Prostate gland (tissue), 2 donors: ENCODE measurements around the gene SH2B3. TPM values are rescaled to one million over a fixed set of nuclear protein-coding genes. Genes with fewer than 3 reads are reported as not detected.

Source experiments
- DNase-seq: peaks from one replicate; pipeline ENCODE4 v3.0.0-alpha.2; 2019; ENCODE audit warnings: low spot score
- H3K27ac ChIP-seq, 2 donors: fragments of 200-600 bp; sonication (generic); 2 replicates each; pipeline ENCODE4 v1.5.1; 2017 to 2019
- H3K27me3 ChIP-seq: fragments of 200-600 bp; sonication (generic); replicated peaks from 2 replicates; pipeline ENCODE4 v1.5.1; 2019; ENCODE audit not compliant: insufficient read depth
- H3K36me3 ChIP-seq, 2 donors: fragments of 200-600 bp; sonication (generic); 1 replicate in 1 of 2; 2 replicates in 1 of 2; pipeline versions ENCODE4 v1.5.1 to v1.8.1; 2017 to 2019
- H3K4me1 ChIP-seq: fragments of 200-600 bp; sonication (generic); replicated peaks from 2 replicates; pipeline ENCODE4 v1.5.1; 2019
- H3K4me3 ChIP-seq, 2 donors: fragments of 200-600 bp; sonication (generic); 2 replicates each; pipeline ENCODE4 v1.5.1; 2017 to 2019
- H3K9me3 ChIP-seq: fragments of 200-600 bp; sonication (generic); 2 replicates; pipeline ENCODE4 v1.5.1; 2017
- CTCF ChIP-seq, 4 experiments: fragments of 200-600 bp in 2 of 4; fragments of 450-650 bp in 2 of 4; sonication (generic) in 2 of 4; IDR thresholded peaks; 1 replicate in 3 of 4; 2 replicates in 1 of 4; pipeline ENCODE4 v1.5.1; 2016 to 2019; ENCODE audit warnings: antibody characterized with exemption in 4 of 4, mild to moderate bottlenecking in 2 of 4, moderate library complexity in 2 of 4
- WGBS: methylation state at CpG from one replicate; pipeline ENCODE4 v1.1.5; 2018; 5-methylcytosine and 5-hydroxymethylcytosine counted together
- intact Hi-C: fragments of 100-400 bp; cut with DNase I; formaldehyde crosslinking; loops from one replicate; pipeline ENCODE4 v1.14.2; 2022
- total RNA-seq, 2 donors: library from RNA; depleted of rRNA; stranded (reverse); fragments of >200 nt; gene quantifications; one replicate each; pipeline ENCODE4 v1.1.0, GENCODE V29; 2016

Gene SH2B3
- total RNA-seq, 2 donors from 2014 or later: 13.3 to 34.8 TPM

GRCh38 chr12:111494676-111495075 is 89.0 kb downstream of the SH2B3 start:
- Histone ChIP-seq H3K27ac (no peak overlapping the region), H3K36me3 (peaks cover 0 to 8% of the 10 kb centered on the region in 2 donors), H3K4me1 (no peaks in the 10 kb centered on the region), H3K9me3 (no peaks in the 10 kb centered on the region), H3K4me3 (no peak overlapping the region), H3K27me3 (no peaks in the 10 kb centered on the region)
- WGBS: 91% methylated on average over 4 of the region's 4 CpGs
- TF ChIP-seq CTCF (IDR thresholded peaks at IDR 0.05): no peak
- DNase-seq: no peak
- intact Hi-C loops: no loop called here

Other genes starting within 250 kb of the SH2B3 start
- gene PHETA1, start 36.8 kb upstream of the SH2B3 start, total RNA-seq: 10 to 100 TPM; 11.5 to 29.9 TPM
- 10 to 100 TPM; 29.5 to 95.5 TPM for gene ATXN2, start 193.4 kb downstream of the SH2B3 start, total RNA-seq